Tibial nerve (tissue), 4 donors: Measurements from ENCODE around the gene GALNT10.

Source experiments
- EP300 ChIP-seq, 2 donors: sonication (generic); formaldehyde crosslinking; IDR thresholded peaks; one replicate each; pipeline ENCODE4 v1.6.1; 2017; ENCODE audit warnings: antibody characterized with exemption in 2 of 2, mild to moderate bottlenecking in 1 of 2
- POLR2A ChIP-seq, 2 donors: fragments of 450-650 bp; IDR thresholded peaks; one replicate each; pipeline ENCODE4 v1.6.1; 2017; ENCODE audit warnings: antibody characterized with exemption in 2 of 2, mild to moderate bottlenecking in 2 of 2, moderate library complexity in 2 of 2
- TF ChIP-seq, protein P1 (sequence below), 5 experiments: fragments of 200-600 bp in 3 of 5; fragments of 450-650 bp in 2 of 5; sonication (generic) in 3 of 5; IDR thresholded peaks; one replicate each; pipeline ENCODE4 v1.5.1; 2016 to 2019; ENCODE audit warnings: antibody characterized with exemption in 5 of 5, mild to moderate bottlenecking in 3 of 5, moderate library complexity in 2 of 5

GRCh38 chr5:154271466-154271865 lies 80.9 kb downstream of the GALNT10 start:
- no peak for TF ChIP-seq POLR2A (IDR thresholded peaks at IDR 0.05)
- TF ChIP-seq, protein P1, sequence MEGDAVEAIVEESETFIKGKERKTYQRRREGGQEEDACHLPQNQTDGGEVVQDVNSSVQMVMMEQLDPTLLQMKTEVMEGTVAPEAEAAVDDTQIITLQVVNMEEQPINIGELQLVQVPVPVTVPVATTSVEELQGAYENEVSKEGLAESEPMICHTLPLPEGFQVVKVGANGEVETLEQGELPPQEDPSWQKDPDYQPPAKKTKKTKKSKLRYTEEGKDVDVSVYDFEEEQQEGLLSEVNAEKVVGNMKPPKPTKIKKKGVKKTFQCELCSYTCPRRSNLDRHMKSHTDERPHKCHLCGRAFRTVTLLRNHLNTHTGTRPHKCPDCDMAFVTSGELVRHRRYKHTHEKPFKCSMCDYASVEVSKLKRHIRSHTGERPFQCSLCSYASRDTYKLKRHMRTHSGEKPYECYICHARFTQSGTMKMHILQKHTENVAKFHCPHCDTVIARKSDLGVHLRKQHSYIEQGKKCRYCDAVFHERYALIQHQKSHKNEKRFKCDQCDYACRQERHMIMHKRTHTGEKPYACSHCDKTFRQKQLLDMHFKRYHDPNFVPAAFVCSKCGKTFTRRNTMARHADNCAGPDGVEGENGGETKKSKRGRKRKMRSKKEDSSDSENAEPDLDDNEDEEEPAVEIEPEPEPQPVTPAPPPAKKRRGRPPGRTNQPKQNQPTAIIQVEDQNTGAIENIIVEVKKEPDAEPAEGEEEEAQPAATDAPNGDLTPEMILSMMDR (IDR thresholded peaks at IDR 0.05), result no peak
- no peak for TF ChIP-seq EP300 (IDR thresholded peaks at IDR 0.05)
